NB4 (cell line): ENCODE data around the gene GPR75.

ENCODE experiments used
- MYC ChIP-seq: IDR thresholded peaks from 2 replicates; pipeline ENCODE4 v1.6.1; 2011; ENCODE audit warnings: low read depth, low read length
- POLR2A ChIP-seq: IDR thresholded peaks from 2 replicates; pipeline ENCODE4 v1.6.1; 2011; ENCODE audit warnings: mild to moderate bottlenecking; ENCODE audit not compliant: insufficient read length; ENCODE audit errors: extremely low read depth
- TF ChIP-seq, protein P1 (sequence below): IDR thresholded peaks from one replicate; pipeline ENCODE4 v1.5.1; 2012; ENCODE audit warnings: low read depth, low read length
- TF ChIP-seq, protein P2 (sequence below): IDR thresholded peaks from 2 replicates; pipeline ENCODE4 v1.6.1; 2011; ENCODE audit warnings: low read depth, low read length

DNA sequence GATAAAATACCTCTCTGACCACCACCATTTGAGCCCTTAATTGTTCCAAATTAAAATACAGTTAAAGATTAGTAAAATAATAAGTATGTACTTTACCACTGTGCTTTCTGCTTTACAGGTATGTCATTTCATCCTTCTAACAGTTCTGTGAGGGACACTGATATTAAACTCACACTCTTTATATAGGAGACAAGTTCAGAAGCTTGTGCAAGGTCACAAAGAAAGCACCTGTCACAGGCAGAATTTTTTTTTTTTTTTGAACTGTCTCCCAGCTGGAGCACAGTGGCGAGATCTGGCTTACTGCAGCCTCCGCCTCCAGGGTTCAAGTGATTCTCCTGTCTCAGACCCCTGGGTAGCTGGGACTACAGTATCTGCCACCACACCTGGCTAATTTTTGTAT is 21.6 kb upstream of the GPR75 start:
- TF ChIP-seq, protein P1, sequence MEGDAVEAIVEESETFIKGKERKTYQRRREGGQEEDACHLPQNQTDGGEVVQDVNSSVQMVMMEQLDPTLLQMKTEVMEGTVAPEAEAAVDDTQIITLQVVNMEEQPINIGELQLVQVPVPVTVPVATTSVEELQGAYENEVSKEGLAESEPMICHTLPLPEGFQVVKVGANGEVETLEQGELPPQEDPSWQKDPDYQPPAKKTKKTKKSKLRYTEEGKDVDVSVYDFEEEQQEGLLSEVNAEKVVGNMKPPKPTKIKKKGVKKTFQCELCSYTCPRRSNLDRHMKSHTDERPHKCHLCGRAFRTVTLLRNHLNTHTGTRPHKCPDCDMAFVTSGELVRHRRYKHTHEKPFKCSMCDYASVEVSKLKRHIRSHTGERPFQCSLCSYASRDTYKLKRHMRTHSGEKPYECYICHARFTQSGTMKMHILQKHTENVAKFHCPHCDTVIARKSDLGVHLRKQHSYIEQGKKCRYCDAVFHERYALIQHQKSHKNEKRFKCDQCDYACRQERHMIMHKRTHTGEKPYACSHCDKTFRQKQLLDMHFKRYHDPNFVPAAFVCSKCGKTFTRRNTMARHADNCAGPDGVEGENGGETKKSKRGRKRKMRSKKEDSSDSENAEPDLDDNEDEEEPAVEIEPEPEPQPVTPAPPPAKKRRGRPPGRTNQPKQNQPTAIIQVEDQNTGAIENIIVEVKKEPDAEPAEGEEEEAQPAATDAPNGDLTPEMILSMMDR: no peak
- TF ChIP-seq POLR2A (no peak), MYC (no peak)
- TF ChIP-seq, protein P2, sequence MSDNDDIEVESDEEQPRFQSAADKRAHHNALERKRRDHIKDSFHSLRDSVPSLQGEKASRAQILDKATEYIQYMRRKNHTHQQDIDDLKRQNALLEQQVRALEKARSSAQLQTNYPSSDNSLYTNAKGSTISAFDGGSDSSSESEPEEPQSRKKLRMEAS: no peak
